ENCODE data around the gene RGS3. TPM values are rescaled to one million over a fixed set of nuclear protein-coding genes. Genes with fewer than 3 reads are reported as not detected.

The RGS3 gene
- total and polyA plus RNA-seq, 2 donors (not counting 3 experiments of a cell fraction or from before 2014, with no cell fraction given) = 356 to 416 TPM

- intact Hi-C loops (cut with micrococcal nuclease) = no loop called here
- ChIA-PET CTCF (interaction anchor here (1.0 to 18.1 kb wide), 4 partner anchors 26 to 138 kb away, joined by 3 to 1173 read pairs (median 78); no protein-coding TSS in a partner anchor), POLR2A (no interaction called here)
- no peak for TF ChIP-seq POLR2A (IDR thresholded peaks at IDR 0.05; ENCODE audit: low read depth, low read length)
- TF ChIP-seq GATA2 (IDR thresholded peaks at IDR 0.05; ENCODE audit: insufficient read depth, insufficient read length, low read depth, low read length) = no peak
- TF ChIP-seq MAX (IDR thresholded peaks at IDR 0.05; ENCODE audit: insufficient read depth, insufficient read length) = no peak
- TF ChIP-seq CTCF (IDR thresholded peaks at IDR 0.05; ENCODE audit: extremely low read depth in 1 of 2, insufficient read depth in 1 of 2, low read depth in 1 of 2, low read length in 2 of 2) = no peak
- TF ChIP-seq FOS (IDR thresholded peaks at IDR 0.05; ENCODE audit: borderline replicate concordance, insufficient read depth, low read length) = no peak
- TF ChIP-seq JUN (IDR thresholded peaks at IDR 0.05; ENCODE audit: borderline replicate concordance, insufficient read depth, insufficient read length, low read depth) = no peak
- no peak for TF ChIP-seq MYC (IDR thresholded peaks at IDR 0.05; ENCODE audit: low read depth, low read length)
- no peak for TF ChIP-seq POLR2AphosphoS5 (IDR thresholded peaks at IDR 0.05; ENCODE audit: insufficient read depth, low read depth, low read length)
- Histone ChIP-seq H3K9ac (replicated peaks; ENCODE audit: extremely low read depth, insufficient read depth, low read length) (no peak overlapping the region), H4K20me1 (replicated peaks; ENCODE audit: control insufficient read depth, extremely low read depth, insufficient read depth, low read length) (no peaks in the 10 kb centered on the region), H3K9me1 (replicated peaks; ENCODE audit: control insufficient read depth, extremely low read depth, insufficient read depth, low read length) (no peaks in the 10 kb centered on the region), H2AFZ (ENCODE audit: low read depth, low read length) (no peak overlapping the region), H3K36me3 (ENCODE audit: control insufficient read depth in 2 of 2, extremely low read depth in 1 of 2, insufficient read depth in 2 of 2, low read length in 2 of 2) (peaks cover 5 to 38% of the 10 kb centered on the region in 2 experiments), H3K79me2 (ENCODE audit: control insufficient read depth, insufficient read depth, low read length) (peaks cover 11% of the 10 kb centered on the region), H3K9me3 (replicated peaks; ENCODE audit: control insufficient read depth, insufficient read depth, low read length) (no peaks in the 10 kb centered on the region), H3K27me3 (ENCODE audit: control insufficient read depth in 2 of 2, insufficient read depth in 2 of 2, low read length in 2 of 2) (no peaks in the 10 kb centered on the region), H3K4me1 (ENCODE audit: control insufficient read depth, extremely low read depth, insufficient read depth, low read length) (peaks cover 48% of the 10 kb centered on the region), H3K27ac (ENCODE audit: insufficient read depth, low read depth, low read length) (no peak overlapping the region), H3K4me2 (ENCODE audit: insufficient read depth, low read length) (no peak overlapping the region), H3K4me3 (replicated peaks in 1 of 3; ENCODE audit: insufficient read depth in 1 of 3, low read depth in 1 of 3, low read length in 3 of 3) (no peak overlapping the region)
- no TSS peak for BruUV-seq (replicated peaks)
- DNase-seq (ENCODE audit: low read depth, low spot score) = no peak
- FAIRE-seq = no peak
- dilution Hi-C loops (cut with MboI; ENCODE audit: extremely low pct_ligation_motif_present, low sequenced_read_pairs) = no loop called here
Observed at GRCh38 chr9:113585555-113585954, 122.0 kb downstream of the RGS3 start.
